Caco-2 (cell line): ENCODE data around the gene ST3GAL3. TPM values are rescaled to one million over a fixed set of nuclear protein-coding genes. Genes with fewer than 3 reads are reported as not detected.

ENCODE experiments used
- BruUV-seq: library from RNA; stranded (reverse); fragments of 400-500 nt; replicated peaks from 2 replicates; lab custom pipeline; 2021; lab: Mats Ljungman, UMichigan
- CTCF ChIA-PET: fragments of 300-600 bp; sonication (Branson Sonifier 250); formaldehyde crosslinking; loops from one replicate; lab custom pipeline; 2022; ENCODE audit warnings: antibody characterized with exemption; lab: Charles Lee
- POLR2A ChIA-PET: fragments of 300-600 bp; sonication (Branson Sonifier 250); formaldehyde crosslinking; loops from one replicate; lab custom pipeline; 2022; ENCODE audit warnings: antibody characterized with exemption; lab: Charles Lee
- DNase-seq, 2 experiments: peaks; one replicate each; pipeline versions ENCODE4 v3.0.0 to v3.0.0-alpha.2; 2020 to 2022
- H3K27me3 ChIP-seq: replicated peaks from 2 replicates; pipeline ENCODE4 v1.6.0; 2011; ENCODE audit warnings: low read length; ENCODE audit not compliant: control insufficient read depth, insufficient read depth
- H3K36me3 ChIP-seq: 2 replicates; pipeline ENCODE4 v1.5.1; 2011; ENCODE audit warnings: low read length; ENCODE audit not compliant: control insufficient read depth, insufficient read depth
- H3K4me1 ChIP-seq: fragments of 250-450 bp; sonication (Bioruptor Pico); 2 replicates; pipeline ENCODE4 v1.5.1; 2020; ENCODE audit warnings: mild to moderate bottlenecking
- H3K4me3 ChIP-seq: 2 replicates; pipeline ENCODE4 v1.5.1; 2011; ENCODE audit warnings: low read depth, mild to moderate bottlenecking, control low read depth, low read length
- H3K9me3 ChIP-seq: fragments of 250-450 bp; sonication (Bioruptor Pico); 2 replicates; pipeline ENCODE4 v1.5.1; 2020; ENCODE audit warnings: mild to moderate bottlenecking, moderate library complexity
- H3K27ac Mint-ChIP-seq: one replicate; pipeline ENCODE4 v1.8.0; 2022; ENCODE audit warnings: mixed read lengths; ENCODE audit not compliant: unreplicated experiment
- H3K27me3 Mint-ChIP-seq: one replicate; pipeline ENCODE4 v1.8.0; 2022; ENCODE audit warnings: mixed read lengths; ENCODE audit not compliant: insufficient read depth, unreplicated experiment
- H3K36me3 Mint-ChIP-seq: one replicate; pipeline ENCODE4 v1.8.0; 2022; ENCODE audit warnings: mild to moderate bottlenecking, mixed read lengths; ENCODE audit not compliant: insufficient read depth, unreplicated experiment
- H3K4me1 Mint-ChIP-seq: one replicate; pipeline ENCODE4 v1.8.0; 2022; ENCODE audit warnings: low read depth, mixed read lengths; ENCODE audit not compliant: unreplicated experiment
- H3K4me3 Mint-ChIP-seq: one replicate; pipeline ENCODE4 v1.8.0; 2022; ENCODE audit warnings: mild to moderate bottlenecking, moderate library complexity, mixed read lengths; ENCODE audit not compliant: unreplicated experiment
- H3K9me3 Mint-ChIP-seq: one replicate; pipeline ENCODE4 v1.8.0; 2022; ENCODE audit warnings: mixed read lengths; ENCODE audit not compliant: unreplicated experiment
- intact Hi-C: fragments of 100-400 bp; cut with micrococcal nuclease; formaldehyde crosslinking; loops from one replicate; pipeline ENCODE4 v1.10.0; 2022; ENCODE audit not compliant: unreplicated experiment
- total RNA-seq: library from RNA; stranded (reverse); gene quantifications from 2 replicates; pipeline ENCODE4 v1.2.3, GENCODE V29; 2022
- TF ChIP-seq, protein P1 (sequence below), 2 experiments: fragments of 200-600 bp in 1 of 2; IDR thresholded peaks; 1 replicate in 1 of 2; 2 replicates in 1 of 2; pipeline versions ENCODE4 v1.5.1 to v1.8.0; 2011 to 2022; ENCODE audit warnings: antibody characterized with exemption in 1 of 2, control low read depth in 1 of 2, inconsistent platforms in 1 of 2, low read depth in 1 of 2, low read length in 1 of 2, mild to moderate bottlenecking in 1 of 2, moderate library complexity in 1 of 2; ENCODE audit not compliant: insufficient read depth in 1 of 2, severe bottlenecking in 1 of 2, unreplicated experiment in 1 of 2

ST3GAL3 gene
- total RNA-seq, 1 experiment from 2014 or later: 5.6 TPM

- intact Hi-C loops: no loop called here
- CTCF ChIA-PET: no interaction called here
Observed at GRCh38 chr1:43839056-43839455, 131.7 kb downstream of the ST3GAL3 start.

GRCh38 chr1:43841321-43842174 lies 134.2 kb downstream of the ST3GAL3 start:
- intact Hi-C loops: no loop called here
- H3K4me3 Mint-ChIP-seq: no peak overlapping the region
- H3K4me1 Mint-ChIP-seq: peaks cover 7% of the 10 kb centered on the region
- peaks cover 14% of the 10 kb centered on the region for H3K9me3 Mint-ChIP-seq
- H3K4me3 ChIP-seq: no peak overlapping the region
- ChIA-PET CTCF (no interaction called here), POLR2A (no interaction called here)
- no peaks in the 10 kb centered on the region for H3K27me3 Mint-ChIP-seq
- H3K27me3 ChIP-seq: no peaks in the 10 kb centered on the region
- no peak for DNase-seq
- BruUV-seq: no TSS peak
- H3K27ac Mint-ChIP-seq: no peak overlapping the region
- no peaks in the 10 kb centered on the region for H3K36me3 ChIP-seq
- H3K36me3 Mint-ChIP-seq: no peaks in the 10 kb centered on the region
- H3K9me3 ChIP-seq: no peaks in the 10 kb centered on the region
- no peaks in the 10 kb centered on the region for H3K4me1 ChIP-seq
- TF ChIP-seq, protein P1, sequence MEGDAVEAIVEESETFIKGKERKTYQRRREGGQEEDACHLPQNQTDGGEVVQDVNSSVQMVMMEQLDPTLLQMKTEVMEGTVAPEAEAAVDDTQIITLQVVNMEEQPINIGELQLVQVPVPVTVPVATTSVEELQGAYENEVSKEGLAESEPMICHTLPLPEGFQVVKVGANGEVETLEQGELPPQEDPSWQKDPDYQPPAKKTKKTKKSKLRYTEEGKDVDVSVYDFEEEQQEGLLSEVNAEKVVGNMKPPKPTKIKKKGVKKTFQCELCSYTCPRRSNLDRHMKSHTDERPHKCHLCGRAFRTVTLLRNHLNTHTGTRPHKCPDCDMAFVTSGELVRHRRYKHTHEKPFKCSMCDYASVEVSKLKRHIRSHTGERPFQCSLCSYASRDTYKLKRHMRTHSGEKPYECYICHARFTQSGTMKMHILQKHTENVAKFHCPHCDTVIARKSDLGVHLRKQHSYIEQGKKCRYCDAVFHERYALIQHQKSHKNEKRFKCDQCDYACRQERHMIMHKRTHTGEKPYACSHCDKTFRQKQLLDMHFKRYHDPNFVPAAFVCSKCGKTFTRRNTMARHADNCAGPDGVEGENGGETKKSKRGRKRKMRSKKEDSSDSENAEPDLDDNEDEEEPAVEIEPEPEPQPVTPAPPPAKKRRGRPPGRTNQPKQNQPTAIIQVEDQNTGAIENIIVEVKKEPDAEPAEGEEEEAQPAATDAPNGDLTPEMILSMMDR (IDR thresholded peaks at IDR 0.05; ENCODE audit: insufficient read depth in 1 of 2, low read depth in 1 of 2, low read length in 1 of 2, severe bottlenecking in 1 of 2, unreplicated experiment in 1 of 2): no peak

More at GRCh38 chr1:43839056-43839455, 131.7 kb downstream of the ST3GAL3 start:
- Histone ChIP-seq H3K9me3 (no peaks in the 10 kb centered on the region), H3K4me1 (no peaks in the 10 kb centered on the region), H3K36me3 (no peaks in the 10 kb centered on the region), H3K27me3 (no peaks in the 10 kb centered on the region), H3K4me3 (no peak overlapping the region)
- Mint-ChIP-seq H3K27ac (no peak overlapping the region), H3K27me3 (no peaks in the 10 kb centered on the region), H3K36me3 (no peaks in the 10 kb centered on the region), H3K9me3 (peaks cover 14% of the 10 kb centered on the region), H3K4me3 (no peak overlapping the region), H3K4me1 (peaks cover 7% of the 10 kb centered on the region)
- no peak for DNase-seq
- no TSS peak for BruUV-seq
- TF ChIP-seq, protein P1 (IDR thresholded peaks at IDR 0.05; ENCODE audit: insufficient read depth in 1 of 2, low read depth in 1 of 2, low read length in 1 of 2, severe bottlenecking in 1 of 2, unreplicated experiment in 1 of 2): no peak
- POLR2A ChIA-PET: no interaction called here

GRCh38 chr1:43842175-43842498 lies 134.8 kb downstream of the ST3GAL3 start:
- H3K36me3 ChIP-seq: no peaks in the 10 kb centered on the region
- ChIA-PET CTCF (interaction anchor here (0.7 kb wide), 1 partner anchor 1115 kb away, joined by 6 read pairs; no protein-coding TSS in a partner anchor), POLR2A (no interaction called here)
- DNase-seq: no peak
- Mint-ChIP-seq H3K4me1 (peaks cover 7% of the 10 kb centered on the region), H3K4me3 (no peak overlapping the region), H3K36me3 (no peaks in the 10 kb centered on the region), H3K9me3 (peaks cover 14% of the 10 kb centered on the region), H3K27me3 (no peaks in the 10 kb centered on the region), H3K27ac (no peak overlapping the region)
- H3K4me3 ChIP-seq: no peak overlapping the region
- no peaks in the 10 kb centered on the region for H3K27me3 ChIP-seq
- H3K9me3 ChIP-seq: no peaks in the 10 kb centered on the region
- intact Hi-C loops: no loop called here
- BruUV-seq: no TSS peak
- no peaks in the 10 kb centered on the region for H3K4me1 ChIP-seq
- TF ChIP-seq, protein P1 (IDR thresholded peaks at IDR 0.05; ENCODE audit: insufficient read depth in 1 of 2, low read depth in 1 of 2, low read length in 1 of 2, severe bottlenecking in 1 of 2, unreplicated experiment in 1 of 2): no peak
